ENCODE data around the gene DNAH10.
A peak's percentile ranks its signal among the peaks of the same experiment; 100 is the strongest.

Gene DNAH10, protein sequence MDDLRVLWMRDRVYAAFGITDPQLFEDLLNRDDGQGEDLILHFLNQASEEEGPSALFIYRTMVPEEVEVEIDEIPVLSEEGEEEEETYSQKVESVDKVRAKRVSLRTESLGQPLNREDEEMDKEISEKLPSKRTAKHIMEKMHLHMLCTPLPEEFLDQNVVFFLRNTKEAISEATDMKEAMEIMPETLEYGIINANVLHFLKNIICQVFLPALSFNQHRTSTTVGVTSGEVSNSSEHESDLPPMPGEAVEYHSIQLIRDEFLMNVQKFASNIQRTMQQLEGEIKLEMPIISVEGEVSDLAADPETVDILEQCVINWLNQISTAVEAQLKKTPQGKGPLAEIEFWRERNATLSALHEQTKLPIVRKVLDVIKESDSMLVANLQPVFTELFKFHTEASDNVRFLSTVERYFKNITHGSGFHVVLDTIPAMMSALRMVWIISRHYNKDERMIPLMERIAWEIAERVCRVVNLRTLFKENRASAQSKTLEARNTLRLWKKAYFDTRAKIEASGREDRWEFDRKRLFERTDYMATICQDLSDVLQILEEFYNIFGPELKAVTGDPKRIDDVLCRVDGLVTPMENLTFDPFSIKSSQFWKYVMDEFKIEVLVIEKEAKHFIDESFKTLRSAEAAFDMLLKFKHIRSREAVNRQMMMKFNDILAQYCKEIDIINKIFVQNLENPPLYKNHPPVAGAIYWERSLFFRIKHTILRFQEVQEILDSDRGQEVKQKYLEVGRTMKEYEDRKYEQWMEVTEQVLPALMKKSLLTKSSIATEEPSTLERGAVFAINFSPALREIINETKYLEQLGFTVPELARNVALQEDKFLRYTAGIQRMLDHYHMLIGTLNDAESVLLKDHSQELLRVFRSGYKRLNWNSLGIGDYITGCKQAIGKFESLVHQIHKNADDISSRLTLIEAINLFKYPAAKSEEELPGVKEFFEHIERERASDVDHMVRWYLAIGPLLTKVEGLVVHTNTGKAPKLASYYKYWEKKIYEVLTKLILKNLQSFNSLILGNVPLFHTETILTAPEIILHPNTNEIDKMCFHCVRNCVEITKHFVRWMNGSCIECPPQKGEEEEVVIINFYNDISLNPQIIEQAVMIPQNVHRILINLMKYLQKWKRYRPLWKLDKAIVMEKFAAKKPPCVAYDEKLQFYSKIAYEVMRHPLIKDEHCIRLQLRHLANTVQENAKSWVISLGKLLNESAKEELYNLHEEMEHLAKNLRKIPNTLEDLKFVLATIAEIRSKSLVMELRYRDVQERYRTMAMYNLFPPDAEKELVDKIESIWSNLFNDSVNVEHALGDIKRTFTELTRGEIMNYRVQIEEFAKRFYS (N-terminal part only)

DNA sequence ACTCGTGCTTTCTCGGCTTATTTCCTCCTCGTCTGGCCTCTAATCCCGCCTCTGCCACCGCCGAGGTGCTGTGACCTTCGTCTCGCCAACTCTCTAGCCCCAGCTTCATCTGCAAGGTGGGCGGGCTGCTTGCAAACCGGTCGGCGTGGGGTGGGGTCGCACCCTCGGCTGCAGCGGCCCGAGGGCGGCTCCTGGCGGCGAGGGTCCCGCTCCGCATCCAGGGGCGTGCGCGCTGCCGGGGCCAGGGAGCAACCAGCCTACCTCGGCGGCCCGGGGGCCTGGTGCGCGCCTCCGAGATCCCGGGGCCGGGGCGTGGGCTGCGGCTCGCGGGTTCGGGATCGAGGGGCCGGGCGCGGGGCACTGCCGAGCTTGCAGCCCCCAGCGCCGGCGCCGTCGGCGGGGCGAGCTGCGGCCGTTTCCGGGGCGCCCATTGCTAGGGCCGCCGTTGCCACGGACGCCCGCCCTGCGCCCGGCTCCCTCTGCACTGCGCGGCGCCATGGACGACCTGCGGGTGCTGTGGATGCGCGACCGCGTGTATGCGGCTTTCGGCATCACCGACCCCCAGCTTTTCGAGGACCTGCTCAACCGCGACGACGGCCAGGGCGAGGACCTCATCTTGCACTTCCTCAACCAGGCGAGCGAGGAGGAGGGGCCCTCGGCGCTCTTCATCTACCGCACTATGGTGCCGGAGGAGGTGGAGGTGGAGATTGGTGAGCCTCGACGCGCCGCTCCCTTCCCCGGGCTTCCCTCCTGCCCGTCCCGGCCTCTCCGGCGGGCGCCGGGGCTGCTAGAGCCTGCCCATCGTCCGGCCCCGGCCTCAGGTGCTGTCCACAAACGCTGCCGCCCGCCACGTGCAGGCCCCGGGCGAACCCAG lies at the start of gene DNAH10:
Gene DNAH10, plus strand, starts transcription at position 461 of the 874 bp plus-strand sequence. Its CDS starts 36 bp downstream, at position 497.
- no peak for DNase-seq

DNA sequence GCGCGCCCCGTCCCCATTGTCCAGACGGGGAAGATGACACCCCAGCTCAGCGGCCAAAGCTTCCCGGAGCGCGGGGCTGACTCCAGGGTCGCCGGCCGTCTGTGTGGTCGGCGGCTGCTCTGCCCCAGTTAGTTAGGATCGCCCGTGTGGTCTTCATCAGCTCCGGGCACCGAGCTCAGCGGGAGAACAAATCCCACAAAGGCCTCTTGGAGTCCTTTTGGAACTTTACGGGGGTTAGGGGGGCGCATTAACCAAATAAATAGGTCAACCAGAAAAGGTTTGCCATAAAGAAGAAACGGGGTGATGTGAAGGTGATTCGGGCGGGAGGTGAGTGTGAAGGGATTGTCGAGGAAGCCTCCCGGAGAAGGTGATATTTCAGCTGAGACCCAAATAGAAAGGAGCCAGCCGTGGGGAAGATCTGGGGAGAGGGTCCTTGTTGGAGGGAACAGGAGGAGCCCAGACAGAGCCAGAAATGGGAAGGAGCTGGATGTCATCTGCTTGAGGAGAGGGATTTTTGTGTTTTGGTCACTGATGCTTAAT lies 49.3 kb upstream of the DNAH10 start:
- DNase-seq = no peak

DNA sequence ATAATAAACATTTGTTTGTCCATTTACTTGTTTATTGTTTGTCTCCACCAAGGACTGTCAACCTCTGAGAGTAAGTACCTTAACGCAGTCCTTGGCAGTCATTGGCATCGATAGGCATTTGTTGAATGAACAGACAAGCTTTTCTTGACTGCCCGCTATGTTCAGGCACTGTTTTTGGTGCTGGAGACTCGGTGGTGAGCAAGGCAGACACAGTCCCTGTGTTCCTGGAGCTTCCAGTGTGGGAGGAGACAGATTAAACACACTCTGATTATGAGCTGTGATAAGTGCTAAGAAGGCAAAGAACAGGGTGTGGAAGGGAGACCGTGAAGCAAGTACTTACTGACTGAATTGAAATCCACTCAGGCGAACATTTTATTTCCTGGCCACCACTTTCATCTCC lies 48.7 kb upstream of the DNAH10 start:
- no peak for DNase-seq

DNA sequence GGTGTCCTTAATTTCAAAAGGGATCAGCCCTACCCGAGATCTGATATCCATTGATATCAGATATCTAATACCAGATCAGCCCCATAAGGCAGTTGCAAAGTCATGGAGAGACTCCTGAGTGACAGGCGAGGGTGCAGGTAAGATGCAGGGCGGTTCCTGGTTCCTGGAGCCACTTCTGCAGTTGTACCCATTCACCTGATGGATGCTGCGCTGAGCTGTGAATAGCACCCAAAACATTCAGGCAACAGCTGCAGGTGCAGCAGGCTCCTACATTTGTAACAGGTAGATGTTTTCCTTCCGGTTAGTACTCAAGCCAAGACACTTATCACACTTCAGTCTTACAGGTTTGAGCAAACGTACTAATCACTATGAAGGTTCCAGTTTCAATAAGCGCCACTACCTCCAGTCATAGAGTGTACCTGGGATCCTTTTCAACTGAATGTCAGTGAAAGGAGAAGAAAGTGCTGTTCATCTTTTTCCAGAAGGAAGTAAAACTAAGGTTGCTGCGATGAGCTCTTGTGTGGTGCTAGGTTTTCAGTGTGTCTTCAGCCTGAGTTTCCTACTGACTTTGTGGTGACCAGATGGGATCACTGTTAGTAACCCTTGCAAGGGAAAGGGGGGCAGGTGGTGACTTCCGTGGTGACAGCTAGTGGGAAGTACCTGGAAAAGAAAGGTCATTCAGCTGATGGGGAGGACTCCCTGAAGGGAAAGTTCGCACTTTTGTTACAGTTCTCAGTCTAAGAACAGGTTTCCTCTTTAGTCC lies 48.1 kb upstream of the DNAH10 start:
- peak; percentile 56 for DNase-seq

DNA sequence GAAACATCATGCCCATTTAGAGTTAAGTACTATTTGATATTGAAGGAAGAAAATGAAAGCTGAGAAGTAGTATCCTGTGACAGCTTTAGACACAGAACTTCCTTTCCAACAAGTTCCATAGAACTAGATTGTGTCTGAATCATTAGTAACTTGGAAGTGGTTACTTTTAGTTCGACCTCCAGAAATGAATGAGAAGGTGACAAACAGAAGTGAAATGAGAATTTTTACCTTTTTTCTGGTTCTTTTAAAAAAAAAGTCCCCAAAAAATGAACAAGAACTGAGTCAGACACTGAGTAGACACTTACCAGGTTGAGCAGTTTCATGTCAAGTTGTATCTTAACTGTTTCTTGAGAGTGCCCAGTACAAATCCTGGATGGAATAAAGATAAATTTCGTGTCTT lies 46.9 kb upstream of the DNAH10 start:
- DNase-seq = no peak

DNA sequence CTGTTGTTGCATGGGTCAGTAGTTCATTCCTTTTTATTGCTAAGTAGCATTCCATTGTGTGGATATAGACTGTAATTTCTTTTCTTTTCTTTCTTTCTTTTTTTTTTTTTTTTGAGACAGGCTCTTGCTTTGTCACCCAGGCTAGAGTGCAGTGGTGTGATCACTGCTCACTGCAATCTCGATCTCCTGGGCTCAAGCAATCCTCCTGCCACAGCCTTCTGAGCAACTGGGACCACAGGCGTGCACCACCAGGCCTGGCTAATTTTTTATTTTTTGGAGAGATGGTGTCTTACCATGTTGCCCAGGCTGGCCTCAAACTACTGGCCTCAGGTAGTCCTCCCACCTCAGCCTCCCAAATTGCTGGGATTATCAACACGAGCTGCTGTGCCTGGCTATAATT lies 44.8 kb upstream of the DNAH10 start:
- no peak for DNase-seq

DNA sequence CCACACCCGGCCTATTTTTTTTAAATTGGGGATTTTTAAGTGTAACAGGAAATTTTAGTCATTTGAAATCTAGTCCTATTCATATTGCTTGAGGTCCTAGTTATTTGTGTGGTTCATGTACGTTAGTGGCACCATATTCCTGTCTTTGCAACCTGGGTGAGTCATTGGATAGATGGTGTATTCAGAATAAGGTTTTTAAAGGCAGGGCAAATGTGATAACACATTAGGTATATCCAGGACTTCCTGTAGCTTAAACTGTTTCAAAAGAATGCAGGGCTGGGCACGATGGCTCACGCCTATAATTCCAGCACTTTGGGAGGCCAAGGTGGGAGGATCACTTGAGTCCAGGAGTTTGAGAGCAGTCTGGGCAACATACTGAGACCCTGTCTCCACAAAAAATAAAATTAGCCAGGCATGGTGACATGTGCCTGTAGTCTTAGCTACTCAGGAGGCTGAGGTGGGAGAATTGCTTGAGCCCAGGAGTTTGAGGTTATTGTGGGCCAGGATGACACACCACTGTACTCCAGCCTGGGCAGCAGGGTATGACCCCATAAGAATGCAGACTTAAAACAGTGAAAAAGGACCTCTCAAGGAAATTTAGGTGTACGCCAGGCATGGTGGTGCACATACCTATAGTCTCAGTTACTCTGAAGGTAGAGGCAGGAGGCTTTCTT lies 41.8 kb upstream of the DNAH10 start:
- no peak for DNase-seq

DNA sequence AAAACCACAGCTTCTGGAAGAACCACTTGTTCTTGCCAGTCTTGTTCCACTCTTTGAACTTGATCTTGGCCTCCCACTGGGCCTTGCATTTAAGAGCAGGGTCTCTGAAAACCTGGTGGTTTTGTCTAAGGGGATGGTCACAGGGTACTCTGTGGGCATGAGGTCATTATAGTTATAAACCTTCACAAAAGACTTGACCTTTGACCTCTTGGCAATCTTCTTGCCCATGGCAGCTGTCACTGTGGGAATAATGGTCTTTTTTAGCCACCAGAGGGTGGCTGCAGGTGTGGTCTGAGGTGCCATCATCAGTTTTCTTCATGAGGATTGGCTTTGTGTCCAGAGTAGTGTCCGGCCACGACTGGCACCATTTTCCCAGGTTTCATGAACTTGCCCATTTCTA lies 40.9 kb upstream of the DNAH10 start:
- DNase-seq = no peak

DNA sequence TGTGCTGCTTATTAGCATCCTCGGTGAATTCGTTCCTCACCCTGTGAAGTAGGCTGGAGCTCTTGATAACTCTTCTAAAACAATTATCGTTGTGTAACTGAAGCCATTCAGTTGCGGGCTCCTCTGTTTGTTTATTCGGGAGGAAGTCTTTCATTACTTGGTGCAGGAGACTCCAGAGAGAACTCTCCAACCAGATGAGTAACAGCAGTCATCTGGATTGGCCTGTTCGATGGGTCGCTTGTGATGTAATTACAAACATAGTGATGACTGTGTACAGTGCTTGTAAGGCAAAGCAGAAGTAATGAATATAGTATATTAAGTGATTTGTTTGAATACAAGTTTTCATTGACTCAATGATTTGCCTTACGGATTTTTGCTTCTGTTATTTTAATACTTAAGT lies 39.1 kb upstream of the DNAH10 start:
- no peak for DNase-seq

DNA sequence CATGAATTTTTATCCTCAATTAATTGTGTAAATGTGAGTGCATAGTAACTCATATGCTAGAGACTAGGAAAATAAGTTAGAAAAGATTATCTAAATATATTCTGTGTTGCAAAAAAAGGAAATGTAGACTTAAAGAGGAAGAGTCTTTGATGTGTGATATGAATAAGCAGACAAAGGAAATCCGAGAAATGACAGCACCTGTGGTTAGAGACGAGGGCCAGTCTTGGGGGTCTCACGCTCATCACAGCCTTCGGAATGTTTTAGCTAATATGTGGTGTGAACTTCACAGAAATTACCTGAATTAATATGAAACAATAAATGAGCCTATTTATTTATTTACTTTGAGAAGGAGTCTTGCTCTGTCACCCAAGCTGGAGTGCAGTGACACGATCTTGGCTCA lies 38.3 kb upstream of the DNAH10 start:
- no peak for DNase-seq

DNA sequence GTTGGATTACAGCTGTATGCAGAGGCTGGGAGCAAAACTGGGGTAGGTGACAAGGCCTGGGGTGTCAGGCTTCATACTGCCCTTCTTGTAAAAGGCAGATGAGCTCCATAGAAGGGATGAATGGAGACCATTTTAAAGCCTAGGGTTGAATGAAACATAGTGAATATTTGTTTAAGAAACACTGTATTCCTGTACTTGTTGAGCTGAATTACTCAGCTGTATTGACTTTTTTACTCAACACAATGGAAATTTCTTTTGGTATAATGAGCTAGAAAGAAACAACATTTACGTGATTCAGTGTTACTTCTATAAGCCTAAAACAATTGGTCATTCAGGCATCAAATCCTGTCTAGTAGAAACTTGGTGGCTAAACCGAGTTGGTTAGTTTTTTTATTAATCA lies 35.9 kb upstream of the DNAH10 start:
- no peak for DNase-seq

DNA sequence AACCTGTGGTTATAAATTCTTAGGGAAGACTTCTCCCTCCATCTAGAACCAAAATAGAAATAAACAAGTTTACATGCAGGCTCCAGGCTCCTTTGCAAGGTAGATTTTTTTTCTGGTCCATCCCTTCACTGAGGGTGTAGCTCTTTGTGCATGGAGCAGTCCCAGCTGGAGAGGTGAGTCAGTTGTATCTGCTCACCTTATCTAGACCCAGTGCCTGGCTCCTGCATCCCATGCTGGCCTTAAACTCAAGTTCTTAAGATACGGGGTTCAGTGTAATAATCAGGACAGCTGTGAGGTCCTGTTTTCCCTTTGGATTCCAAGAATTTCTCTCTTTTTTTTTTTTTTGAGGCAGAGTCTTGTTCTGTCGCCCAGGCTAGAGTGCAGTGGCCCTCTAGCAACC lies 35.1 kb upstream of the DNAH10 start:
- DNase-seq = no peak

DNA sequence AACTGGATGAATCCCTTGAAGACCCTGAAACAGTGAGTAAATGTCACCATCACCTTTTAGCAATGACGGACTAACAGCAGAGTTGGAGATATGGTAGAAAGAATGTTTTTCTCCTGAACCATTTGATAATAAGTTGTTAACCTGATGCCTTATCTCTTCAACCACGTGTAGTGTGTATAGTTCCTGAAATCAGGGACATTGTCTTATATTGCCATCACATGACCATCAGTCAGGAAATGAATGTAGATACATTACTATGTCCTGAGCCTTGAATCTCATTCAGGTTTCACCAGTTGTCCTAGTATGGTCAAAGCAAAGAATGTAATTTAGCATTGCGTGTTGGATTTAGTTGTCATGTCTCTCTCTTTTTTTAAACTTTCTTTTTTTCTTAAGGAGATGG lies 34.2 kb upstream of the DNAH10 start:
- no peak for DNase-seq

DNA sequence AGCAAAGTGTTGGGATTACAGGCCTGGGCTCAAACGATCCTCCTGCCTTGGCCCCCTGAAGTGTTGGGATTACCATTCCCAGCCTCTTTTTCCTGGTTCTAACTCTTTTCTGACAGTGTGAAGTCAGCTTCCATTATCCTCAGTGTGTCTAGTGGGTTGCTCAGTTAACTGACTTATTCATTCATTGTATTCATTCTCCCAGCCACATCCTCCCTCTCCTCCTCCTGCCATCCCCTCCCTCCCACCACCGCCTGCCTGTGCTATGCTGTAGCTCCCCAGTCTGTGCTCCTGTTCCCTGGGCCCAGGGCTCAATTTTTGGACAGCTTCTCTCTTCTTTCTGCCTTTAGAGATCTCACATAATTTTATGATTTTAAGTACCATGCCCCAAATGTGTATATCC lies 30.5 kb upstream of the DNAH10 start:
- no peak for DNase-seq

DNA sequence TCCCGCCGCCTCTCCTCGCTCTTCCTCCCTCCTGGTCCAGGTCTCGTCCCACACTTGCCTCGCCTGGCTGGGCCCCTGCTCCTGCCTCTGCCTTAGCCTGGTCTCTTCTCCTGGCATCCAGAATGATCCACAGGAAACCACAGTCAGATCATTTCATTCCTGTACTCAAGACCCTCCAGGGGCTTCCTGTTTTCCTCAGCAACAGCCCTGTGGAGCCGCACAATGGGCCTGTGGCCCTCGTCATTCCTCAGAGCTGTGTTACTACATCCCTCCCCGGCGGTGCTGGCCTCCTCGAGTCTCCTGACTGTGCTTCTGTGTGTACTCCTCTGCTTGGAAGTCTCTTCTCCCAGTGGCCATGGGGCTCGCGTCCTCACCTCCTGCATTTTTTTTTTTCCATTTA lies 29.9 kb upstream of the DNAH10 start:
- DNase-seq = no peak

DNA sequence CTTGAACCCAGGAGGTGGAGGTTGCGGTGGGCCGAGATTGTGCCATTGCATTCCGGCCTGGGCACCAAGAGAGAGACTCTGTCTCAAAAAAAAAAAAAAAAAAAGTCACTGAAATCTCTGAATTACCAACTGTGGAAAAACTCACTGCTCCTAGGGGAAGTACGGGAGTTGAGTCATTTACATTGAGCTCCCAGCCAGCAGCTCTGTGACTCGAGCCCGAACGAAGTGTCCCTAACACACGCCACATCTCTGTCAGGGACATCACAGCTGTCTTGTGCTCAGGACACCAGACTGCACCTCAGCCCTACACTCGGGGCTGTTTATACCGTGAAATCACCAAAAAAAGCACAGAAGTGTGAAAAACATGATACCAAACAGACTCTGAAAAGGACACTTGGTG lies 28.9 kb upstream of the DNAH10 start:
- no peak for DNase-seq

DNA sequence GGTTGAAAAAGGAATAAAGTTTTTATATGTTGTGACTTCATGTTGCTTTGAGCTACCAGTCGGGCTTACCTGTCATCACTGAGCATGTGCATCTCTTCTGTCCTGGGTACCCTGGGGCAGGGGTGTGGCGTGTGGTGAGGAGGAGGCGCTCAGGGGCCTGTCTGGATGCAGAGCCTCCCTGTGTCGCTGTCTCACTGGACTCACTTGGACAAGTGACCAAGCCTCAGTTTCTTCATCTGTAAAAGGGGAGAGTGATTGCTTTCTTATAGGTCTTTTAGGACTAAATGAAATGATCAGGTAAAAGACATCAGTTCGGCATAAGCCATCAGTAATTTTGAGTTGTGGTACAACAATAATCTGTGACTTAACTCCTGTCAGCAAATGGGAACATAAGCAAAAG lies 27.8 kb upstream of the DNAH10 start:
- no peak for DNase-seq

DNA sequence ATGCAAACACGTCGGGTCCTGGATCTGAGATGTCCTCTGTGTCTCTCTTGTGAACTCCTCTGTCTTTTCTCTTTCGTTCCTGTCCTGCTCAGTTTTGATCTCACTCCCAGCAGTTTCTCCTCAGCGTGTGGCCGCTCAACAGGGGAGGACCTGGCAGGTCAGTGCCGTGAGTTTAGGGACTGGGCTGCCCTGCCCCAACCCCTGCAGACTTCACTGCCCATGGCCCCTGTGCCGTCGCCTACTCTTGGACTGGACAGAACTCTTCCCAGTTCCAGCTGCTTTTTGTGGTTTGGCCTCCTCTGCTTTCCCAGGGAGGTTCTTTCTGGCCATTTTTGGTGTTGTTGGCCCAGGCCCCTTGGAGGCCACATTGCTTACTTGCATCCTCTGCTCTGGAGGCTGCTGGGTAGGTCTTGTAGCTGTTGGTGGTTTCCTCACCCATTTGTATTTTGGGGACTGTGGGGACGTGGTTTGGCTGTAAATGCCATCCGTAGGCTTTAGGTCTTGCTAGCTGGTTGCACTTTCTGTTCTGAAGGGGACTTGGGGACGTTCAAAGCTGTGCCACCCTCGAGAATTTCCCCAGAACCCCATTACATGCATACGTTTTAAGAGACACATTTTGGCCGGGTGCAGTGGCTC lies 20.0 kb upstream of the DNAH10 start:
- no peak for DNase-seq

DNA sequence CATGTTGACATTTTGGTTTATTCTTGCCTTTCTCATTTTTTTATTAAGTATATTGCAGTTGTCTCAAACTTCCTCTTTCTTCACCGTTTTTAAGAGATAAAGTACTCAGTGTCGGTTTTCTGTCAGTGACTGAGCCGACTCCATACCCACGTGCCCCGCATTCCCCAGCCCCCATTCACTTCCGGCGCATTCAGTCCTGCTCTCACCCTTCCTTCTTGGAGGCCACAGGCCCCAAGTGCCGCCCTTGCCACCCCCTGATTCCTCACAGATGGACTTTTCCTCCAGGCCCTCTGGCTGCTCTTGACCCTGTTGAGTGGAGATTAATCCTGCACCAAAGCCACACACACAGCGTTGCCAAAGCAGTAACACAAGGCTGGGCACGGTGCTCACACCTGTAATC lies 19.1 kb upstream of the DNAH10 start:
- no peak for DNase-seq

DNA sequence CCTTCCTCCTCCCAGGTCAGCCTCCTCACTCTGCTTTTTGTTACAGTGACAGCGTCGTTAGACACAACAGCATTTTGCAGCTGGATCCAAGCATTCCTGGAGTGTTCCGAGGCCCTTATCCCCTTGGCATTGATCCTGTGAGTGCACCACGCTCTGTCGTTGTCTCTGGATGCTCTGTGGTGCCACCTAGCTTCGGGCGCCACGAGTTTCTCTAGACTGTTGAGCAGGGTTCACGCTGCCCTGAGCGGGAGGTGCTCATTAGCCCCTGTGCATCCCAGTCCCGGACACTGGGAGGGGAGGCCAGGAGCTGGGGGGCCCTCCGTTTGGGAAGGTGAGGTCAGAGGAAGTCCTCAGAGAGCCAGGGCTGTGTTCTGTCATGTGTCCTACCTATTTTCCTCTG lies 17.3 kb upstream of the DNAH10 start:
- no peak for DNase-seq

All from NCI-H2029 (cell line).